Left renal cortex interstitium (tissue), 4 donors: ENCODE data around the gene BTBD9. TPM values are rescaled to one million over a fixed set of nuclear protein-coding genes. Genes with fewer than 3 reads are reported as not detected.

ENCODE experiments used
- DNase-seq, 4 donors: peaks; one replicate each; pipeline ENCODE4 v3.0.0-alpha.2; 2013; ENCODE audit warnings: low read depth in 4 of 4, low spot score in 2 of 4, missing footprints in 1 of 4
- polyA plus RNA-seq, 4 donors: library from polyadenylated mRNA; unstranded; fragments of 120-200 nt; gene quantifications; one replicate each; pipeline ENCODE4 v1.2.1, GENCODE V29; 2013; ENCODE audit not compliant: insufficient read length in 4 of 4

Gene BTBD9
- polyA plus RNA-seq, 4 donors = 12.1 to 15.7 (median 12.9) TPM

GRCh38 chr6:38492031-38492430, 147.7 kb downstream of the BTBD9 start:
- no peak for DNase-seq

GRCh38 chr6:38489951-38490350, 149.8 kb downstream of the BTBD9 start:
- no peak for DNase-seq

GRCh38 chr6:38487423-38487822, 152.3 kb downstream of the BTBD9 start:
- DNase-seq = no peak

GRCh38 chr6:38485488-38485887, 154.2 kb downstream of the BTBD9 start:
- no peak for DNase-seq

- DNase-seq = no peak
Observed at GRCh38 chr6:38484656-38485055, 155.1 kb downstream of the BTBD9 start.

- DNase-seq = no peak
Observed at GRCh38 chr6:38483526-38483925, 156.2 kb downstream of the BTBD9 start.

GRCh38 chr6:38482466-38482865, 157.3 kb downstream of the BTBD9 start:
- DNase-seq = no peak

GRCh38 chr6:38481851-38482250, 157.9 kb downstream of the BTBD9 start:
- no peak for DNase-seq

- no peak for DNase-seq
Observed at GRCh38 chr6:38481211-38481836, 158.4 kb downstream of the BTBD9 start.

- DNase-seq = no peak
Observed at GRCh38 chr6:38480036-38480435, 159.7 kb downstream of the BTBD9 start.

- DNase-seq = no peak
Observed at GRCh38 chr6:38479331-38479730, 160.4 kb downstream of the BTBD9 start.

- DNase-seq = no peak
Observed at GRCh38 chr6:38477680-38478260, 162.0 kb downstream of the BTBD9 start.

- no peak for DNase-seq
Observed at GRCh38 chr6:38476888-38477287, 162.8 kb downstream of the BTBD9 start.

GRCh38 chr6:38476141-38476540, 163.6 kb downstream of the BTBD9 start:
- DNase-seq = no peak

- DNase-seq = no peak
Observed at GRCh38 chr6:38470548-38470947, 169.2 kb downstream of the BTBD9 start.

GRCh38 chr6:38467566-38467965, 172.2 kb downstream of the BTBD9 start:
- DNase-seq = no peak

- DNase-seq = no peak
Observed at GRCh38 chr6:38460186-38460585, 179.5 kb downstream of the BTBD9 start.

GRCh38 chr6:38459291-38459690, 180.4 kb downstream of the BTBD9 start:
- DNase-seq = no peak

GRCh38 chr6:38453861-38454260, 185.9 kb downstream of the BTBD9 start:
- peak in 1 of 4 donors; percentile 6 for DNase-seq

GRCh38 chr6:38452816-38453660, 186.7 kb downstream of the BTBD9 start:
- DNase-seq = no peak

GRCh38 chr6:38450717-38451116, 189.0 kb downstream of the BTBD9 start:
- DNase-seq = no peak

GRCh38 chr6:38445925-38446324, 193.8 kb downstream of the BTBD9 start:
- DNase-seq = no peak
